ENCODE data around the gene IGFL1.
"Not testable (repeated sequence)": the region's sequence is repeated elsewhere in the genome, so short reads cannot be mapped to it uniquely, and the experiment has no call there.

The IGFL1 gene

DNA sequence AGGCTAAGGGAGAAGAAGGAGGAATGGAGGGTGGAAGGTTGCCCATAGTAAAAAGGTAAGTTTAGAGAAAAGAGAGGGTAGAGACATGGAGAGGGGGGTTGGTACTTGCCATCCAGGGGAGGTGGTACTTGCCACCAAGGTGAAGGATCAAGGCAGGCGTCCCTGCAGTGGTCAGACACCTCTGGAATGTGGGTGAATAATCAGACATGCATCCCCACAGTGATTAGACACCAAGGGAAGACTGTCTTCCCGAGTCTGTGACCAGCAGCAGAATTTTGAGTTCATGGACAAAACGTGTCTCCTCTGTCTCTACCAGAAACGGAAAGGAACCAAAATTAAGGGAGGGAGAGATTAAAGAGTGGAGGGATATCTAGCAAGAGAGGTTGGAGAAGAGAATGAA, 27.1 kb upstream of the IGFL1 start:
- no peak for DNase-seq (ENCODE audit: low read depth, low spot score)

DNA sequence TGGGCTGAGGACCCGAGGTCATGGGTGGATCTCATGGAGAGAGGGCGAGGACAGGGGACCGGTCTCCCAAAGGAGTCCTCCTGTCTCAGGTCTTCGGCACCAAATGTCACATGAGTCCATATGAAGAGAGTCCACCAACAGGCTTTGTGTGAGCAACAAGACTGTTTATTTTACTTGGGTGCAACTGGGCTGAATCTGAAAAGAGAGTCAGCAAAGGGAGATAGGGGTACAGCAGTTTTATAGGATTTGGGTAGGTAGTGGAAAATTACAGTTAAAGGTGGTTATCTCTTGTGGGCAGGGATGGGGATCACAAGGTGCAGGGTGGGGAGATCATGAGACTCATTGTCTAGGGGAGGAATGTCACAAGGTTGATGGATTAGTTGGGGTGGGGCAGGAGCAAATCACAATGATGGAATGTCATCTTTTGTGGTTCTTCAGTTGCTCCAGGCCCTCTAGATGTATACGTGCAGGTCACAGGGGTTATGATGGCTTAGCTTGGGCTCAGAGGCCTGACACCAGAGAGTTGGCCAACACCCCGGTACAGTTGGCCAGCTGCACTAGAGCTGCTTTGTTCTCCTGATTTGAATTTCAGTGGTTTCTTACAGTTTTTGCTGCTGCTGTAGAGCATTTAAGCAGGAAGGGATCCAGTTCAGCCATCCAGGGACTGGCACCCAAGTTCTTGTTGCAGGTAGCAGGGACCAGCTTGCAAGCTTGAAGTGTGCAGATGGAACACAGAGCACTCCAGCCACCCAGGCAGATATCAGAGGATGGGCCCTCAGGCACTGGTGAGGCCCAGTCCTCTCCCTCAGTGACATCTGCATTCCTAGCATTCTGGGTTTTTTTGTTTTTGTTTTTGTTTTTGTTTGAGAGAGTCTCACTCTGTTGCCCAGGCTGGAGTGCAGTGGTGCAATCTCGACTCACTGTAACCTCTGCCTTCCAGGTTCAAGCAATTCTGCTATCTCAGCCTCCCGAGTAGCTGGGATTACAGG, 26.4 kb upstream of the IGFL1 start:
- no peak for DNase-seq (ENCODE audit: low read depth, low spot score)

DNA sequence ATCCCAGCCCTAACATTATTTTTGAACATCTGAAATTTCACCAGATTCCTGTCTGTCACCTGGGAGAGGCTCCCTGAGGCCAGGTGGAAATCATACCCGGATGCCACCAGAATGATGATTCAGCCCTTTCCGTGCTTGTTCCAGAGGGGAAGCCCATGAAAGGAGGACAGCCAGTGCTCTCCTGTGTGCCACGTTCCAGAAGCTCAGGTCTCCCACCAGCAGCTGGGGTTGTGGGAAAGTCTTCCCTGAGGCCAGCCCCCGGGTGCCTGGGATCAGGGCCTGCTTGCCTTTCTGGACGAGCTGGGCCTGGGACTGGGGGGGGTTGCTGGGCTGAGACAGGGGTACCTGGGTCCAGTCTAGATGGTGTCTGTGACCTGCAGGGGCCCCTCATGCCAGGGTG, 25.5 kb upstream of the IGFL1 start:
- DNase-seq (ENCODE audit: low read depth, low spot score) = no peak

DNA sequence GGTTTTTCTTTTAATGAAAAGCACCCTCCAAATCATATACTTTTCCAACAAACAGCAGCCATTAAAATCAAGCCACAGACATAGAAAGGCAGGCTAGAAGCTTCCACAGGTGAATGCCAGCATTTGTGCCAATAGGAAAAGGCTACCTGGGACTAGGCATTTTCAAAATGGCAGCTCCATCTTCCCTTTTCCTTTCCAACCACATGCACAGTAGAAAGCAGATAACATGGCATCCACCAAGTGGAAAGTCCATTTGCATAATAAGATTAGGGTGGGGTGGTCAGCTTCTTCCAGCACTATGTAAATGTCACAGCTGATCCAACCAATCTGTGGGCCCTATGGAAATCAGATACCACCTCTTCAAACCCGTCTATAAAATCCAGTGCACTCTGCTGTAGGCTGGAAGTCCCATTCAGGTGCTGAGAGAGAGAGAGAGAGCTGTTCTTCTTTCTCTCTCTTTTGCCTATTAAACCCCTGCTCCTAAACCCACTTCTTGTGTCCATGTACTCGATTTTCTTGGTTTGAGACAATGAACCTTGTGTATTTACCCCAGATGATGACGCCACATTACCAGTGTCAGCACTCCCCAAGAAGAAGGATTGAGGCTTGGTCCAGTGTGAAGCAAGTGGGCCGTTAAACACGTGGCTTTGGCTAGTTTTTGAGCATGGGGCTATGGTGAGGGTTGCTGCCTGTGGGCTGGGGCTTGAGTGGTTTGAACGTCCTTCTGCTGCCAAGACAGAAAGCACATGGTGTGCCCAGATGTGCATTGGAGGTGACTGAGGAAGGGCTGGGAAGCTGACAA, 24.2 kb upstream of the IGFL1 start:
- no peak for DNase-seq (ENCODE audit: low read depth, low spot score)

DNA sequence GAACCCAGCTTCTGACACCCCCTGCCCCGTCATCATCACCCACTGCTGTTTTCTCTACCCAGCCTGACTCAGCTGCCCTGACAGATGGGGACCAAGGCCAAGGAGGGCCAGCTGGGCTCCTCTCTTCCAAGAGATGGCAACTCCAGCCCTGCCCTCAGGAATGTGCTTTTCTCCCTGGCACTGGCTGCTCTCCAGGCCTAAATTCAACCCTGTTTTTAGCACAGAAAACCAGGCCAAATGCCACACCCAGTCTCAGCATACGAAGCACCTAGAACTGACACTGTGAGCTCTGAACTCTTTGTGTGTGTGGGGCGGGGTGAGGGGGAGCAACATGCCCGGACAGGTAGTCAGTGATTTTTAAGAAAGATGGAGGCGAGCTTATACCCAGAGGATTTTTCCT, 23.4 kb upstream of the IGFL1 start:
- DNase-seq (ENCODE audit: low read depth, low spot score) = no peak

DNA sequence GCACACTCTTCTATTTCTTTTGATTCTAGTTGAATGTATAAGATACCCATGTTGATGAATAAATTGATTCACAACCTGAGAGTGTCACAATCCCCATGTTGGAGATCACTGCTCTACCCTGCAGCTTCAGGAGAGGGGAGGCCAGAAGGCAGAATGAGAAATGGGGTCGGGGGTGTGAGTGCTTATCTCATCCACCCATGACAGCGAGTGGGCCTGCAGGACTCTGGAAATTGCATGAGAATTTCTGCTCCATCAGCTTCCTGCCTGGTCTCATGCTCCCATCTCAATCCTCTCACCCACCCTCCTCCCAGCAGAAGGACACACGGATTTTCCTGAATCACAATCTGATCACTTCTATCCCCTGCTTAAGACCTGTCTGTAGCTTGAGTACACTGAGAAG, 22.9 kb upstream of the IGFL1 start:
- DNase-seq (ENCODE audit: low read depth, low spot score) = no peak

DNA sequence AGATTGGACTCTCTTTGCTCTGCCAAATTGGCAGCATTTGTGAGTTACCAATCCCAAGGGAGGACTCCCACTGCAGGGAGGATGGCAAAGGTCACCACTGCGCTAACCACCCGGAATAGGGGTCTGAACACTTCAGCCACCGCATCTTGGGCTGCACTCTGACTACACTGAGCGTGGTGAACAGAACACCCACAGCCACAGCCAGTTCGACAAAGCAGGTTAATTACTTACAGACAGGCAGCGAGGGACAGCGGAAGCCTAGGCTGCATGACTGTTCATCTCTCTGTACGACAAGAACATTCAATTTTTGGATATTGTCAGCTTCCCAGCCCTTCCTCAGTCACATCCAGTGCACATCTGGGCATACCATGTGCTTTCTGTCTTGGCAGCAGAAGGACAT, 21.7 kb upstream of the IGFL1 start:
- DNase-seq (ENCODE audit: low read depth, low spot score) = not testable (repeated sequence)

DNA sequence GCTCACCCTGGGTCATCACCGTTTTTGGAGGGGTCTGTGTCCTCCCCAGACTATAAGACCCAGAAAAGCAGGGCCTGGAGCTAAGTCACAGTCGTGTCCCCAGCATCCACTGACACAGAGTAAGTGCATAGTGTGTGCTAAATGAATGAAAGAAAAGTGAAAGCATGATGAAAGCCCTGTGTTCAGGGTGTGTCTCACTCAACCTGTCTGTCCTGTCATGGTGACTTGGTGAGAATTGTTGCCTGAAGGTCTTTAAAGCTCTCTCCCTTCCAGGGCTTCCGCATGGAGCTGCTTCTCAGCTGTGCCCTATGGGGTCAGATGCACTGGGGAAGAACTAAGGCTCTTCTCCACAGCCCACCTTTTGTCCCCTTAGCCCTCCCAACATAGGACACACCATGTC, 20.5 kb upstream of the IGFL1 start:
- DNase-seq (ENCODE audit: low read depth, low spot score) = no peak

DNA sequence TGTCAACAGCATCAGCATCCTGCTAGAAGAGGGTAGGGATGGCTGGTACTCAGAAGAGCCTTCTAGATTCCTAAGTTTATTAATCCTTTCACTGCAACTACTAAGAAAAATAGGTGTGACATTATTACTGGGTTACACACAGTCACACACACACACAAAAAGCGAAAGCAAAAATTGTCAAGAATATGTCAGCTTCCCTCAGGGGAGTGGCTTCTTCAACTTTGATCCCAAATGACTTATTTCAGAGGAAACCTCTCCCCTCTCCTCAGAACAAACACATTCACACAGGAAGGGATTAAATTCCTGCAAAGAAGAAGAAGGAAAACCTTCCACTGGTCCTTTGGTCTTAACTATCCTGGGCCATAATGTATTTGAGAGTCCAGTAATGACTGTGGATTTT, 20.1 kb upstream of the IGFL1 start:
- DNase-seq (ENCODE audit: low read depth, low spot score) = no peak

DNA sequence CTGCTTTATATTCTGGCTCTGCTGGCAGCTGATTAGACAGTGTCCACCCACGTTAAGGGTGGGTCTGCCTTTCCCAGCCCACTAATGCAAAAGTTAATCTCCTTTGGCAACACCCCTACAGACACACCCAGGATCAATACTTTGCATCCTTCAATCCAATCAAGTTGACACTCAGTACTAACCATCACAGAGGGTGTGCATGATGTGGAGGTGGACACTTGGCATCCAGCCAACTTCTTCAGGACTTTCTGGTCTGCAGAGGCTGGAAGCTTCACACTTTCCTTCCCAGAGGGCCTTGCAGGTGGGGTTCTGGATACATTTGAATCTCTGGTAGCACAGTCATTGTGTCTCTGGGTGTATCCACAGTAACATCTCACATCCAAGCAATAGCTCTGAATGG, 18.9 kb upstream of the IGFL1 start:
- DNase-seq (ENCODE audit: low read depth, low spot score) = no peak

DNA sequence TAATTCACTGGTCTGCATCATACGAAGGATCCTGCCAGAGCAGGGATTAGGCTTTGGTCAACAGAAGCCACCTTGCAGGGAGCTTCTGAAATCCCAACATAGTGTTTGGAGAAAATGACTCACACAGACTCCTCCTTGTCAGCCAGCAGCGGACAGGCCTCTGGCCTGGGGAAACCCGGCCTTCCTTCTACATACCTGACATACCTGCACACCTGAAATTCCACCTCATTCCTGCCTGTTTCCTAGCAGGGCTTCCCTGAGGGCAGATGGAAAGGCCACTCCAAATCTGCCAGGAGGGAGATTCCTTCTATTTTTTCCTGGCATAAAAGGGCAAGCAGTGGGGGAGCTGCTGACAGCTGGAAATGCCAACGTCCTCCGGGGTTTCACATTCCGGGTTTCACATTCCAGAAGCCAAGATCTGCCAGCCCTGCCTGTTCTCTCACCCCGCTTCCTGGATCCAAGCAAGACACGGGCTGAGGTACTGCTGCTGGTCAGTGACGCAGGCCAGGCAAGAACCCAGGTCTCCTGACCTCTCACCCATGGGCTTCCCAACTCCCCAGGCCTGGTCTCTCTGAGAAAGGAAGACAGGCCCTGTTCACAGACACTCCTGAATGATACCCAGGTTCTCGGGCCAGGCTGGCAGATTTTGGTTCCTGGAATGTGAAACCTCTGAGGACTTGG, 18.2 kb upstream of the IGFL1 start:
- DNase-seq (ENCODE audit: low read depth, low spot score) = no peak

DNA sequence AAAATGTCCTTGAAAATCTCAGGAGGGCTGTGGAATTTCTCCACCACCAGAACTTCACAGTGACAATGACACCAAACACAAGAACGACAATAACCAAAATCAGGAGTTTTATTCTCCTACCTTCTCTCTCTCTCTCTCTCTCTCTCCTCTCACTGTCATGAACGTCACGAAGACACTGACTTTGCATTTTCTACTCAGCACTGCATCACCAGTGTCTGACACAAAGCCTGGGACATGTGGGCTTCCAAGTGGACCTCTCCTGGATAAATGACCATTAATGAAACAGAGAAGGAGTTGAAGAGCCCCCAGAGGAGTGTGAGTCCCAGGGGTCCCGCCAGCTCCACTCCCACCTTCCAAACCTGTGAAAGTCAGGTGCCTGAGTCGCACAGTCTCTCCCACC, 16.9 kb upstream of the IGFL1 start:
- not testable (repeated sequence) for DNase-seq (ENCODE audit: low read depth, low spot score)

DNA sequence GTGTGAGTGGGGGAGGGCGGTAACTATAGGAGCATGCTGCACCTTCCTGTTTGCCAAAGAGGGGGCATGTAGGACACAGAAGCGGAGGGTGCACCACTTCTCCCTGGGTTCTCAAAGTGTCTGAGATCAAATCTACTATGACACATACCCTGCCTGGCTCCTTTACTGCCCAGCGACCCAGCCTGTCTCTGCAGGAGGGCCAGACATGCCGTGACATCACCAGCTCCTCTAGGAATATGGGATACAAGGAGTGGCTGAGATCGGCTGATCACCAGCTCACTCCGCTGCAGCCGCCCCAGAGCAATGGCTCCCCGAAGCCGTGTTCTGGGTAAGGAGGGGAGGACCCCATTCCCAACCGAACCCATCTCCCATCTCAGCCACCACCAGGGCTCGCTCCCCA, 16.4 kb upstream of the IGFL1 start:
- no peak for DNase-seq (ENCODE audit: low read depth, low spot score)

DNA sequence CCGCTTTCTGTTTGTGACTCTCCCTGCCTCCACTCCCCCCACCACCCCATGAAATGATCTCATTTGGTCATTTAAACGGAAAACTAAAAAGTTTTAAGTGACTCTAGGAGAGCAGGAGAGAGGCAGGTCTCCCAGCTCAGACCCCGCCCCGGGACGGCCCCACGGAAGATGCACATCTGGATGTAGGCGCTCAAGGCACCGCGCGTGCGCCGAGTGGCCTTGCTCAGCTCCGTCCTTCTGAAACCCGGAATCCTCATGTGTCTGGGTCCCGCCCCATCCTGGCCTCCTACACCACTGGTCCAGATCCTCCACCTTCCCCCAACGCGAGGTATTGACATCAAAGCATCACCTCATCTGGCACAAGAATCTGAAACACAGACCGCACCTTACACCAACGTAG, 15.7 kb upstream of the IGFL1 start:
- no peak for DNase-seq (ENCODE audit: low read depth, low spot score)

DNA sequence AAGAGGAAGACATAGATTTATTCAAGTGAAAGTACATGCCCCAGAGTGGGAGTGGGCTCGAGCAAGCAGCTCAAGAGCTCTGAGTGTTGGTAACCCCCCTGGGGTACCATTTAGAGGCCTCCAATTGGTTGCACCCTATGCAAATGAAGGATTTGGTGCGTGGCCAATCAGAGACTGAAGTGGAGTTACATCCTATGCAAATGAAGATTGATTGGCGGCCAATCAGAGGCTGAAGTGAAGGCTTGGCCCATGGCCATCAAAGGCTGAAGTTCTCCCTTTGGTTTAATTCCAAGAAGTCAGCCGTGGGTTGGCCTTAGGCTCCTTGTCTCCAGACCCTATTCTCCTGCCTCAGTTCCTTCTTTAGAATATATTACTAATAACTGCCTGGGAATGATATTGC, 12.9 kb upstream of the IGFL1 start:
- DNase-seq (ENCODE audit: low read depth, low spot score) = no peak

DNA sequence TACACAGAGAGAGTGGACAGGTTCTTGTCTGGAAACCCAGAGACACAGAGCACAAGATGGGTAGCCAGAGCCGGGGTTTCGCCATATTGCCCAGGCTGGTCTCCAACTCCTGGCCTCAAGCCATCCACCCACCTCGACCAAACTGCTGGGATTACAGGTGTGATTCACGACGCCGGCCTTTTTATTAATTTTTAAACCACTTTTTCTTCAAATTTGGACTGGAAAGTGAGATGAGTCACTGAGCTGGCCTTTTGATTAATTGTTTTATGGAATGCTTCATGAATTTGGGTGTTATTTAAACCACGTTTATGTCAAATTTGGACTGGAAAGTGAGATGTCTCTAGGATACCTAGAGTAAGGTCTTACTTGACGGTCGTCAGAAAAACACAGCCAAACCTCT, 12.1 kb upstream of the IGFL1 start:
- DNase-seq (ENCODE audit: low read depth, low spot score) = no peak

DNA sequence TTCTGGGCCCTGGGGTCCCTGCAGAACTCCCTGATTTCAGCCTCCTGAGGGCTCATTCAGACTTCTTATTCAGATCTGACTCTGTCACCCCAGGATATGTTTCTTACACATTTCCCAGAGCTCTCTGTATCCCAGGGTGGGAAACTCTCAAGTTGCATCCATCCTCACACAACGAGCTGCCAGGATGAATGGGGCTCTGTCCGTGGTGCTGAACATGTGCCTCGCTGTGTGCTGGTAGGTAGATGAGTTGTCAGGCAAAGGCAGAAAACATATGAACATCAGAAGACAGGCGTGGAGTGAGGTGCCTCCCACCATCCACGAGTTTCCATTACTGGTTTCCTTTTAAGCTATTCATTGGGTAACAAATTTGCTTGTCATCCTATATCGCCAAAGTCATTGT, 11.4 kb upstream of the IGFL1 start:
- no peak for DNase-seq (ENCODE audit: low read depth, low spot score)

DNA sequence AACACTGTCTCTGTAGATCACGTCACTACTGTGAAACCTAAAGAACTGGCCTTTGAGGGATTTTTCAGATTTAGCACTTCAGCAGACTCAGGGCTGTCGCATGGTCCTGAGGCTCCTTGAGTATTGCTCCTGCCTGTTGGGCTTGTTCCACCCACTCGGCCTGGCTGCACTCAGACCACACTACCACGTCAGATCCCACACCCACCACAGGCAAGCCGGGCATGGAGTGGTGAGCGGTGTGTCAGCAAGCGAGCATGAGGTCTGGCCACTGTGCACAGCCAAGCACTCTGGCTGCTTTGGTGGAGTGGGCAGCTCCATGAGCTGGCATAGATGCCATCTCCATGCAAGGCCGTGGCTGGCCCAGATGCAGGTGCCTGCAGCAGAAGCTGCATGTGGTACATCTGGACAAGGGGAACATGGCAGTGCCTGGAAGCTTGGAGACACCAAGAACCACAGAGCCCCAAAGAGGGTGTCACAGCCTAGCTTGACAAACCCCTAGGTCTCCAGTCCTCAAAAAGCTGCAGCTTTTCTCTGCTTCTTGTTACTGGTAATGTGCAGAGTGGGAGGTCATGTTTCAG, 9.4 kb upstream of the IGFL1 start:
- no peak for DNase-seq (ENCODE audit: low read depth, low spot score)

DNA sequence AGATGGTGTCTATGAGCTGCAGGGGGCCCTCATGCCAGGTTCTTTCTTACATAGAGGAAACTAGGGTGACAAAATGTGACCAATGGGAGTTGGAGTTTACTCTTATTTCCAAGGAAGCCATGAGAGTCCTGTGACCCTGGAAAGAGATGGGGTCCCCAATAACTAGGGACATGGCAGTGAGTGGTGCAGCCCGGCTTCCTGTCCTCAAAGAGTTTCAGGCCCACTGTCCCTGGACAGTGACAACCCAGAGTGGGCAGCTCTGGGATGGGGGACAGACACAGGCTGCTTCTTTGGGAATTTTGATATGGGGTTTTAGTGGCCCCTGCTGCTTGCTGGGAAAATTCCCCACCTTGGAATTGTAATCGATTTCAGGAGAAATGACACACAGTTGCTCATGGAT, 8.4 kb upstream of the IGFL1 start:
- DNase-seq (ENCODE audit: low read depth, low spot score) = no peak

DNA sequence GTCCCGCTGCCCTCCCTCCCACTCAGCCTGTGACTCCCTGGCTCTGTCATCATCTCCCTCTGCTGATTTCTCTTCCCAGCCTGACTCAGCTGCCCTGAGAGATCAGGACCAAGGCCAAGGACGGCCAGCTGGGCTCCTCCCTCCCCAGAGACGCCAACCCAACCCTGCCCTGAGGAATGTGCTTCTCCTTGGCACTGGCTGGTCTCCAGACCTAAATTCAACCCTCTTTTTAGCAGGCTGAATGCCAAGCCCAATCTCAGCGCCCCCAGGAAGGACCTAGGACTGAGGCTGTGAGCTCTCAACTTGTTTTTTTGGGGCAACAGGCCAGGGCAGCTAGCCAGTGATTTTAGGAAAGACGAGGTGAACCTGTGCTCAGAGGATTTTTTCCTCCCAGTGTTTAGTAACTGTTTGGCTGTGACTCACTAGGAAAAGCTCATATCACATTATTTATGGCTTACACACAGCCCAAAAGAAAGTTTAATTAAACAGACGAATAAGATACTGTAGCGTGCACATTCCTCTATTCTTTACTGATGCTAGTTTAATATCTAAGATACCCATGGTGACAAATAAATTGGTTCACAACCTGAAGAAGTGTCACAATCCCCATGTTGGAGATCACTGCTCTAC, 7.4 kb upstream of the IGFL1 start:
- DNase-seq (ENCODE audit: low read depth, low spot score) = no peak

DNA sequence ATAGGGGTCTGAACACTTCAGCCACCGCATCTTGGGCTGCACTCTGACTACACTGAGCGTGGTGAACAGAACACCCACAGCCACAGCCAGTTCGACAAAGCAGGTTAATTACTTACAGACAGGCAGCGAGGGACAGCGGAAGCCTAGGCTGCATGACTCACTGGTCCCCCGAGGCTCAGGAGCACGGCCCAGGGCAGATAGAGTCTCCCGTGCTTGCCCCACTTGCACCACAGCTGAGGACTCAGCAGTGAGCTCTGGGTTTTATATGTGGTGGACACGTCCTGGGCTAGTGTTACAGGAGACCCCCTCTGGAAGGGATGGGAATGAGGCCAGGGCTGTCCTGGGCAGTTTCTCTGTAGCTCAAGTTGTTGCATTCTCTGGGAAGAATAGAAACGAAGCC, 5.8 kb upstream of the IGFL1 start:
- DNase-seq (ENCODE audit: low read depth, low spot score) = not testable (repeated sequence)

Data from activated CD4-positive, CD25-positive, alpha-beta regulatory T cell treated with anti-CD3 and anti-CD28 coated beads, Interleukin-2, amount 50 U/mL, for 16 hours (primary cell).